SH-SY5Y (cell line): ENCODE data around the gene CUBN.

Experiments
- GATA2 ChIP-seq: IDR thresholded peaks from 2 replicates; pipeline ENCODE4 v1.6.1; 2011; ENCODE audit warnings: mild to moderate bottlenecking, low read depth, low read length
- GATA3 ChIP-seq: IDR thresholded peaks from 2 replicates; pipeline ENCODE4 v1.6.1; 2011; ENCODE audit warnings: low read depth, mild to moderate bottlenecking, low read length, moderate library complexity

DNA sequence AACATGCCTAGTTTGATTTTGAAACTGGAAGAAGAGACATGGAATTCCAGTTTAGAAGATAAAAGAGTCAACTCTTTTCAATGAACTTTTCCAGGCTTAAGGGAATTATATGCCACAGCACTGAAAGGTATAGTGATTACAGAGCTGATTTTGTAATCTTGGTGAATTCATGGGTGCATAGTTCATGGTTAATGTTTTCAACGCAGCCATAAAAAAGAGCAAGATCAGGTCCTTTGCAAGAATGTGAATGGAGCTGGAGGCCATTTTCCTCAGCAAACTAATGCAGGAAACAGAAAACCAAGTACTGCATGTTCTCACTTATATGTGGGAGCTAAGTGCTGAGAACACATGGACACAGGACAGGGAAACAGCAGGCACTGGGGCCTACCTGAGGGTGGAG, 94.2 kb downstream of the CUBN start:
- TF ChIP-seq GATA3 (no peak), GATA2 (no peak)
